ENCODE results near the gene SNUPN. TPM values are rescaled to one million over a fixed set of nuclear protein-coding genes. Genes with fewer than 3 reads are reported as not detected.

The SNUPN gene
- total and polyA plus RNA-seq, 8 donors: 4.7 to 29.2 (median 16.4) TPM

DNA sequence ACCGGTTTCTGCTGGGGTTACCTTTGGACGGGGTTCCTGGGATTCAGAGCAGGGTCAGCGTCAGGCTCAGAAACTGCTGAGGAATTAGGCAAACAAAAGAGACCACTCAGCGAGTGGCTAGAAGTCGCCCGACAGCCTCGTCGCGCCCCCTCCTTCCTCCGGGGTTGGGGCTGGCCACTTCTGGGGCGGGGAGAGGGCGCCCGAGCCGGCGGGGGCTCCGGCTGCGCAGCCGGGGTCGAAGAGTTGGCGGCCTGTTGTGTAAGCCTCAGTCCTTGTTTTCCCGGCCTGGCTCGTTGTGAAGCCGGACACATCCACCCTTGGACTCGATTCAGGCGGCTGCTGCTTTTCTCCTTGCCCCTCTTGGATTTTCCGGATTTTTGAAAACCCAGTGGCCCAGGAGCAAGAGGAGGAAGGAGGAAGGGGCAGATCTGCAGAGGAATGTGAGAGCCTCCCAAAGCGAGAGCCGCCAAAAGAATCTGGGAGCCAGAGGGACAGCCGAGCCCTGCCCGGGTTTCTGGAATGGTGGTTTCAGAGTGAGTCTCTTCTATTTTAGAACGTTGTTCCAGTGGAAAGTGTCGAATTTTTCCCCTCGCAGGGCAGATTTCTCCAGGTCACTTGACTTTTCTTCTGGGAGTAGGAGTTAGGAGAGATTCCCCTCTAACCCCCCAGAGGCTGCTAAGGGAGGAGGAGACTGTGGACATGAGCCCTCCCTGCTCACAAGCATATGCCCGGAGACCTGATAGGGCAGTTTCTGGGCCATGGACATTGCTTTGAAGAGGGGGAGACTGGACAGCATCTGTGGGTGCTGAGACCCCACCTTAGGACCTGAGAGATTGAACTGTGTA, 22.9 kb upstream of the SNUPN start:
- peak; percentile 48 to 79 for DNase-seq
- Histone ChIP-seq H3K27me3 (no peaks in the 10 kb centered on the region), H3K36me3 (peaks cover 2 to 22% (median 10%) of the 10 kb centered on the region in 4 donors), H3K9me3 (no peaks in the 10 kb centered on the region), H3K4me1 (peaks cover 60 to 65% (median 62%) of the 10 kb centered on the region in 4 donors), H3K4me3 (peak overlapping the region; percentile 66 to 91 (median 81)), H3K27ac (peak overlapping the region; percentile 93 to 97 (median 96))
- TF ChIP-seq, protein P1, sequence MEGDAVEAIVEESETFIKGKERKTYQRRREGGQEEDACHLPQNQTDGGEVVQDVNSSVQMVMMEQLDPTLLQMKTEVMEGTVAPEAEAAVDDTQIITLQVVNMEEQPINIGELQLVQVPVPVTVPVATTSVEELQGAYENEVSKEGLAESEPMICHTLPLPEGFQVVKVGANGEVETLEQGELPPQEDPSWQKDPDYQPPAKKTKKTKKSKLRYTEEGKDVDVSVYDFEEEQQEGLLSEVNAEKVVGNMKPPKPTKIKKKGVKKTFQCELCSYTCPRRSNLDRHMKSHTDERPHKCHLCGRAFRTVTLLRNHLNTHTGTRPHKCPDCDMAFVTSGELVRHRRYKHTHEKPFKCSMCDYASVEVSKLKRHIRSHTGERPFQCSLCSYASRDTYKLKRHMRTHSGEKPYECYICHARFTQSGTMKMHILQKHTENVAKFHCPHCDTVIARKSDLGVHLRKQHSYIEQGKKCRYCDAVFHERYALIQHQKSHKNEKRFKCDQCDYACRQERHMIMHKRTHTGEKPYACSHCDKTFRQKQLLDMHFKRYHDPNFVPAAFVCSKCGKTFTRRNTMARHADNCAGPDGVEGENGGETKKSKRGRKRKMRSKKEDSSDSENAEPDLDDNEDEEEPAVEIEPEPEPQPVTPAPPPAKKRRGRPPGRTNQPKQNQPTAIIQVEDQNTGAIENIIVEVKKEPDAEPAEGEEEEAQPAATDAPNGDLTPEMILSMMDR (IDR thresholded peaks at IDR 0.05): no peak
- TF ChIP-seq EP300 (IDR thresholded peaks at IDR 0.05): no peak
- no peak for TF ChIP-seq POLR2A (IDR thresholded peaks at IDR 0.05)
- no peak for TF ChIP-seq POLR2AphosphoS5 (IDR thresholded peaks at IDR 0.05)
- WGBS, 5 donors: 2 to 6% (median 3%) methylated on average over 32 to 34 of the region's 34 CpGs
- intact Hi-C loops (cut with DNase I; ENCODE audit: low total_unique reads): no loop called here

DNA sequence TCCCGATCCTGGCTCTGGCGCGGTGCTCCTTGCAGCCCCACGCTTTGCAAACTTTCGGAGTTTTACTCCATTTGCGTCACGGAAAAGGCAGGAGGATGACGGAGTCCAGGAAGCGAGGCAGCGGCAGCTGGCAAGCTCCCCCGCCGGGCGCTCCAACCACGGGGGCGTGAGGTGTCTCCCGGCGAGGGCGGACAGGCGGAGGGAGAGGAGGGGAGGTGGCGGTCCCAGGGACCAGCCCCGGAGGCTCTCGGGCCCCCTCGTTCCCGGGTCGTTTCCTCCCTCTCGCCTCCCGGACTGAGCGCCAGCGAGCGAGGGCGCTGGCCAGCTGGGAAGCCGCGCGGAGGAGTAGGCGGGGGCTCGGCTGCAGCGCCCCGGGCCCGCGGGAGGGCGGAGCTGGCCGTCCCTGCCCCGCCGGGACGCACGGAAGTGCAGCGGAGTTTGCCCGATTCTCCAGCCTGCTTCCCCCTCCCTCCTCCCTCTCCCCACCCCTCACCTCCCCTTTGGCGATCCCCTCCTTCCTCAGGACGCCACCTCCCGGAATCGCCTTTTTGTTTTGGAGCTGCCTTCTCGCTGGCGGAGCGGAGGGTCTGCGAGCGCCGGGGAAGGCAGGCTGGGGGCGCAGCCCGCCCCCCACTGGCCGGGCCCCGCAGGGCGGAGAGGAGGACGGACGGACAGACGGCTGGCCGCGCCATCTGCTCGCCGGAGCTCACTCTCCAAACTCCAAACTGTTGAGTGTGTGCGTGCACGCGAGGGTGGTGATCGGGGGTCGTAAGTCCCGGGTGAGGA, 22.0 kb upstream of the SNUPN start, which contains the start of gene SNX33:
Gene SNX33 (plus strand): TSS at position 543 of the 786 bp plus-strand sequence. CDS start 1,191 bp downstream, outside the sequence.
- TF ChIP-seq EP300 (IDR thresholded peaks at IDR 0.05) (peak; percentile 45), POLR2AphosphoS5 (IDR thresholded peaks at IDR 0.05) (peak; percentile 17 to 90 (median 85)), POLR2A (IDR thresholded peaks at IDR 0.05) (peak in 1 of 4 donors; percentile 33)
- TF ChIP-seq, protein P1 (IDR thresholded peaks at IDR 0.05): peak in 5 of 7 experiments; percentile 23 to 57 (median 47)
- intact Hi-C loops (cut with DNase I; ENCODE audit: low total_unique reads): no loop called here
- Histone ChIP-seq H3K27ac (peak within 1 kb of the TSS; percentile 93 to 97 (median 96)), H3K9me3 (no peaks in the 10 kb centered on the region), H3K36me3 (peaks cover 0 to 15% (median 8%) of the 10 kb centered on the region in 4 donors), H3K4me3 (peak within 1 kb of the TSS; percentile 66 to 91 (median 81)), H3K4me1 (peaks cover 53 to 57% (median 55%) of the 10 kb centered on the region in 4 donors), H3K27me3 (no peaks in the 10 kb centered on the region)
- 0 to 2% (median 0%) methylated on average over 11 to 76 of the region's 76 CpGs for WGBS, 5 donors
- DNase-seq: peak; percentile 82 to 94

DNA sequence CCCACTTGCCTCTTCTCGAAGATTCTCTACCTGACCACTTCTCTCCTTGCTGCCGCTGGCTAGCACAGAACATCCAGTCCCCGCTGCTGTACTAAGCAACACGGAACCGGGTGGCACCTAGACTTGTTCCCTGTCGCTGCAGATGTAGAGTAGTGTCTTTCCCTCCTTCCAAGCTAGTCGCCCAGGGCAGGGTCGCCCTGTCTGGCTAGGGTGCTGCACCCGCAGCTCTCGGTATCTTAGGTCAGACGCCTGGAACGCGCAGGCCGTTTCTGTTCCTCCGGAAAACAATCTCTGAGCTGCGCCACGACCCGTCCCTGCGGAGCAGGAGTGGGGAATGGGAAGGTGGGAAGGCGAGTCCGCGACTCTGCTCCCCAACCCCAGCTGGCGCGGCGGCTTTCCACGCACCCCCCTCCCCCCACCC, 21.4 kb upstream of the SNUPN start:
- 1 to 13% (median 2%) methylated on average over 4 to 26 of the region's 26 CpGs for WGBS, 5 donors
- TF ChIP-seq POLR2AphosphoS5 (IDR thresholded peaks at IDR 0.05) (peak in 2 of 3 donors; percentile 57 to 71), POLR2A (IDR thresholded peaks at IDR 0.05) (no peak), EP300 (IDR thresholded peaks at IDR 0.05) (peak; percentile 73)
- TF ChIP-seq, protein P1 (IDR thresholded peaks at IDR 0.05): no peak
- Histone ChIP-seq H3K9me3 (no peaks in the 10 kb centered on the region), H3K4me1 (peaks cover 46 to 51% (median 49%) of the 10 kb centered on the region in 4 donors), H3K4me3 (peak overlapping the region; percentile 66 to 91 (median 81)), H3K27ac (peak overlapping the region; percentile 93 to 97 (median 96)), H3K27me3 (no peaks in the 10 kb centered on the region), H3K36me3 (peaks cover 0 to 15% (median 8%) of the 10 kb centered on the region in 4 donors)
- peak in 1 of 2 donors; percentile 63 for DNase-seq
- intact Hi-C loops (cut with DNase I; ENCODE audit: low total_unique reads): no loop called here
